Vagina (tissue), 2 donors: ENCODE data around the gene C1QTNF12. TPM values are rescaled to one million over a fixed set of nuclear protein-coding genes. Genes with fewer than 3 reads are reported as not detected.

ENCODE experiments used
- DNase-seq, 2 donors: peaks; one replicate each; pipeline ENCODE4 v3.0.0-alpha.2; 2017; ENCODE audit errors: extremely low spot score in 2 of 2
- H3K27ac ChIP-seq: fragments of 200-600 bp; sonication (generic); one replicate; pipeline ENCODE4 v1.5.1; 2019
- H3K27me3 ChIP-seq: fragments of 200-600 bp; sonication (generic); one replicate; pipeline ENCODE4 v1.5.1; 2019
- H3K36me3 ChIP-seq, 2 donors: fragments of 200-600 bp; sonication (generic); one replicate each; pipeline ENCODE4 v1.5.1; 2017 to 2019
- H3K4me1 ChIP-seq: fragments of 200-600 bp; sonication (generic); one replicate; pipeline ENCODE4 v1.5.1; 2019
- H3K4me3 ChIP-seq, 2 donors: fragments of 200-600 bp; sonication (generic); 1 replicate in 1 of 2; 2 replicates in 1 of 2; pipeline ENCODE4 v1.5.1; 2016 to 2019
- H3K9me3 ChIP-seq: fragments of 200-600 bp; sonication (generic); one replicate; pipeline ENCODE4 v1.5.1; 2019
- CTCF ChIP-seq, 3 experiments: fragments of 450-650 bp in 2 of 3; fragments of 200-600 bp in 1 of 3; sonication (generic) in 1 of 3; IDR thresholded peaks; one replicate each; pipeline ENCODE4 v1.5.1; 2017 to 2019; ENCODE audit warnings: antibody characterized with exemption in 3 of 3, mild to moderate bottlenecking in 2 of 3, moderate library complexity in 2 of 3
- POLR2A ChIP-seq, 2 donors: fragments of 450-650 bp; IDR thresholded peaks; one replicate each; pipeline ENCODE4 v1.6.1; 2017; ENCODE audit warnings: antibody characterized with exemption in 2 of 2, mild to moderate bottlenecking in 2 of 2, moderate library complexity in 2 of 2
- POLR2AphosphoS5 ChIP-seq, 2 donors: sonication (generic); formaldehyde crosslinking; IDR thresholded peaks; one replicate each; pipeline ENCODE4 v1.9.0; 2017; ENCODE audit warnings: antibody characterized with exemption in 2 of 2, mild to moderate bottlenecking in 2 of 2, low read depth in 1 of 2; ENCODE audit not compliant: insufficient read depth in 1 of 2
- intact Hi-C: fragments of 100-400 bp; cut with DNase I; formaldehyde crosslinking; loops from one replicate; pipeline ENCODE4 v1.15.1; 2023
- total RNA-seq: library from RNA; depleted of rRNA; stranded (reverse); fragments of >200 nt; gene quantifications from one replicate; pipeline ENCODE4 v1.2.3, GENCODE V29; 2016

C1QTNF12 gene
- total RNA-seq, 1 donor from 2014 or later, result not detected

- intact Hi-C loops, result no loop called here
- H3K27ac ChIP-seq, result no peak overlapping the region
- H3K27me3 ChIP-seq, result no peaks in the 10 kb centered on the region
- H3K36me3 ChIP-seq, result no peaks in the 10 kb centered on the region
- TF ChIP-seq POLR2AphosphoS5 (IDR thresholded peaks at IDR 0.05; ENCODE audit: insufficient read depth in 1 of 2, low read depth in 1 of 2) (no peak), CTCF (IDR thresholded peaks at IDR 0.05) (no peak), POLR2A (IDR thresholded peaks at IDR 0.05) (no peak)
- peak overlapping the region; percentile 34 to 38 for H3K4me3 ChIP-seq
- H3K4me1 ChIP-seq, result peaks cover 45% of the 10 kb centered on the region
- DNase-seq, result no peak
- H3K9me3 ChIP-seq, result no peaks in the 10 kb centered on the region
Measured at GRCh38 chr1:1206966-1207531, 39.5 kb downstream of the C1QTNF12 start.

- H3K27me3 ChIP-seq, result no peaks in the 10 kb centered on the region
- H3K4me1 ChIP-seq, result peaks cover 45% of the 10 kb centered on the region
- no peak for DNase-seq
Measured at GRCh38 chr1:1206376-1206965, 40.1 kb downstream of the C1QTNF12 start, which contains the start of gene TNFRSF18. Gene TNFRSF18 (minus strand): TSS chr1:1206592. CDS start chr1:1206571, 21 bp downstream.

GRCh38 chr1:1205769-1206375 lies 40.6 kb downstream of the C1QTNF12 start:
- intact Hi-C loops, result no loop called here
- no peaks in the 10 kb centered on the region for H3K27me3 ChIP-seq
- peaks cover 51% of the 10 kb centered on the region for H3K4me1 ChIP-seq
- no peaks in the 10 kb centered on the region for H3K36me3 ChIP-seq
- peak overlapping the region; percentile 48 for H3K27ac ChIP-seq
- DNase-seq, result no peak
- H3K9me3 ChIP-seq, result no peaks in the 10 kb centered on the region
- peak overlapping the region; percentile 34 to 38 for H3K4me3 ChIP-seq
- no peak for TF ChIP-seq POLR2AphosphoS5 (IDR thresholded peaks at IDR 0.05; ENCODE audit: insufficient read depth in 1 of 2, low read depth in 1 of 2)
- TF ChIP-seq CTCF (IDR thresholded peaks at IDR 0.05), result no peak
- no peak for TF ChIP-seq POLR2A (IDR thresholded peaks at IDR 0.05)

More at GRCh38 chr1:1206376-1206965, 40.1 kb downstream of the C1QTNF12 start, which contains the start of gene TNFRSF18:
- H3K27ac ChIP-seq, result peak within 1 kb of the TSS; percentile 48
- intact Hi-C loops, result no loop called here
- H3K36me3 ChIP-seq, result no peaks in the 10 kb centered on the region
- peak within 1 kb of the TSS; percentile 34 to 38 for H3K4me3 ChIP-seq
- H3K9me3 ChIP-seq, result no peaks in the 10 kb centered on the region
- no peak for TF ChIP-seq CTCF (IDR thresholded peaks at IDR 0.05)
- TF ChIP-seq POLR2AphosphoS5 (IDR thresholded peaks at IDR 0.05; ENCODE audit: insufficient read depth in 1 of 2, low read depth in 1 of 2), result no peak
- TF ChIP-seq POLR2A (IDR thresholded peaks at IDR 0.05), result no peak

GRCh38 chr1:1204998-1205768 lies 41.3 kb downstream of the C1QTNF12 start:
- intact Hi-C loops, result no loop called here
- Histone ChIP-seq H3K9me3 (no peaks in the 10 kb centered on the region), H3K27me3 (no peaks in the 10 kb centered on the region), H3K27ac (no peak overlapping the region), H3K4me1 (peaks cover 53% of the 10 kb centered on the region), H3K4me3 (no peak overlapping the region), H3K36me3 (no peaks in the 10 kb centered on the region)
- no peak for TF ChIP-seq POLR2AphosphoS5 (IDR thresholded peaks at IDR 0.05; ENCODE audit: insufficient read depth in 1 of 2, low read depth in 1 of 2)
- TF ChIP-seq CTCF (IDR thresholded peaks at IDR 0.05), result no peak
- no peak for TF ChIP-seq POLR2A (IDR thresholded peaks at IDR 0.05)
- DNase-seq, result no peak
